GM18951 (cell line): Measurements from ENCODE around the gene THBS2.

ENCODE experiments used
- POLR2A ChIP-seq: IDR thresholded peaks from 4 replicates; pipeline ENCODE4 v1.6.1; 2011; ENCODE audit warnings: mild to moderate bottlenecking; ENCODE audit not compliant: insufficient read length, insufficient read depth; ENCODE audit errors: extremely low read depth
- in situ Hi-C: fragments of 300-500 bp; cut with MboI; formaldehyde crosslinking; loops from one replicate; pipeline ENCODE4 v1.12.0; 2022; ENCODE audit warnings: low sequenced_read_pairs, mixed read lengths, inconsistent platforms; ENCODE audit not compliant: unreplicated experiment

The THBS2 gene

DNA sequence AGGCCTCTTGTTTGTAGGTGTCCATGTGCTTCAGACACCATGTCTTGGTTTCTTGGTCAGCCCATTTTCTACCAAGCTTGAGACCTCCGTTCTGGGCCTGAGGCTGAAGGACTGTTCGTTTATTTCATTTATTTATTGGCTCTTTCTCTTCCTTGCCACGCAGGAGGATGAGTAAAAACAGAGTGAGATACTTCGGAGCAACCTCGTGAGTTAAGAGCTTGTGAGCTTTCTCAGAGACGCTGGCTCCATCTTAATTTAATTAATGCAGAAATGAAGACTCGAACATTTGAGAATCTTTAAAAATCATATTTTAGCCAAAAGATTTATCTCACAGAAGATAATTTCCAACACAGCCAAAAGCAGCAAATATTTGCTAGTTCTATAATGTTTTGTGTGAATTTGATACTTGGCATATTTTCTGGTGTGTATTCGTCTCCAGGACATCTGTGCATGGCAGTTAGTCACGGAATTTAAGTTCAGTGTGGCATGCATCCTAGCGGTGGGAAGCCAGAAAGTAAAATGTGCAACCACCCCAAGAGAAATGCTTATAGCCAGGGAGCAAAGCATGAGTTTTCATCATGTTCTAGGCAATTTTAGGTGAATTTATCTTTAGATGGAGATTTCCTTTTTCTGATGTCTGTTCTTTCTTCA, 76.0 kb downstream of the THBS2 start:
- in situ Hi-C loops, result no loop called here
- no peak for TF ChIP-seq POLR2A

GRCh38 chr6:169176361-169176991, 77.2 kb downstream of the THBS2 start:
- in situ Hi-C loops, result no loop called here
- no peak for TF ChIP-seq POLR2A

DNA sequence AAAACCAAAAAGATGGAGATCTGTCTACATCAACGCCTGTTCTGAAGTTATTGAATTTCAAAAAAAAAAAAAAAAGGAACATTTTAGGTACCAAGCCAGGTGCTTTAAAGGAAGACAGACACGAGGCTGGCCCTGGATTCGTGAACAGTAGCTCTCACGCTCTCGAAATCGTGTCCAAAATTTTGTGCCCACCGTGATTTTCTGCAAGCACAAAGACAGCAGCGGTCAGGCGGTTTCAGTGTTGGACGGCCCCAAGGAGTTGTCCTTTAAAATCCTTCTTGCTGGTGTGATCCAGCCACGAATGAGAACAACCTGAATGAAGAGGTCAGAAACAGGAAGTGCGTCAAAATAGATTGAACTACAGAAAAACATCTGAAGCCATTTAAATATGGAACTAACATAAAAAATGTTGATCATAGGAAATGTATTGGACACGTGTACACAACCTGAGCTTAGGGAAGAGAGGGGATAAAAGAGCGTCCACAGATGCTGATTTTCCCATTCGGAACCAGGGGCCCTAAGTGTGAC, 78.2 kb downstream of the THBS2 start:
- in situ Hi-C loops, result no loop called here
- no peak for TF ChIP-seq POLR2A

GRCh38 chr6:169174516-169175359, 78.9 kb downstream of the THBS2 start:
- in situ Hi-C loops, result no loop called here
- no peak for TF ChIP-seq POLR2A

DNA sequence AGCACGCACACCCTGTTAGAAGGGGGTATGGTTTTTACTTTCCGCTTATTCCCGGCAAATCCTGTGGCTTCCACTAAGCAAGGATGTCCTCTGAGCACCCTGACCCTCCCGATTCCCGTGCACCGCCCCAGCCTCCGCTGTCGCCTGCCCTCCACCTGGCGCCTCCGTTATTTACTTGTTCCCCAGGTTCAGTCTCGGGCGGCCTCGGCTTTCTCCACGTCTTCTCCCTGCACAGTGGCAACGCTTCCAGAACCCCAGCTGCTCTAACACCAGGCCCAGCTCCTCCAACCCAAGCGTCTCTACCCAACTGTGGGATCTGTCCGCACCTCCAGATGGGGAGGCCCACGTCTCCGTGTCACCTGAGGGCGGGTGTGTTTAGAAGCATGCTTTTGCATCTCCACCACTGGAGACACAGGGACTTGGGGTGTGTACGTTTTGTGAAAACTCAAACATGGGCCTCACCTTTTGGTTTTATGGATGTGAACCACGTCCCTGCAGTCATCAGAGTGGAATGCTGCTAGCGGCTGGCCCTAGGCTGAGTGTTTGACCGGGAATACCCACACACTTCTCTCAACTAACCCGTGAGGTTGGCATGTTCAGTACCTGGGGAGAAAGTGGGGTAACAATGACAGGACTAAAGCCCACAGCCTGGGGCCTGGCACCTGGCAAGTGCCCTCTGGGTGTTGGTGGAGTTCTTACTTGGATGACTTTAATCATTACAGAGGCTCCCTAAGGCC, 79.9 kb downstream of the THBS2 start:
- no peak for TF ChIP-seq POLR2A
- in situ Hi-C loops, result no loop called here

DNA sequence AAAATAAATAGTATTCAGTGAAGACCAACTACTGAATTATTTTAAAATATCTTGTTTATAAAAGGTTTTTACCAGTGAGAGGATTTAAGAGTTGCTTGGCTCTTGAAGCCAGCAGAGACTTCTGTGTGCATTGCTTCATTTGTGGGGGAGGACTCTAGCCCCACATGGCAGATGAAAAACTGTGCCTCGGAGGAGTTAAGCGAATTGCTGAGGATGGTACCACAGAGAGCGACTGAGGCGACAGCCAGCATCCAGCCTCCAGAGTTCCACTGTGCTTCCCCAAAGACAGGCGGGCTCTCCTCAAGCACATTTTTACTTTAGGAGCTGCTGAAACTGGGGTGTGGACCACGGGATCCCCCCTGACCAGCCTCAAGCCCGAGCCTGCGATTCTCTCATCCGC, 80.7 kb downstream of the THBS2 start:
- in situ Hi-C loops, result no loop called here

GRCh38 chr6:169172456-169172855, 81.2 kb downstream of the THBS2 start:
- TF ChIP-seq POLR2A, result no peak
- in situ Hi-C loops, result no loop called here

More for the DNA sequence above, 80.7 kb downstream of the THBS2 start:
- TF ChIP-seq POLR2A, result no peak

DNA sequence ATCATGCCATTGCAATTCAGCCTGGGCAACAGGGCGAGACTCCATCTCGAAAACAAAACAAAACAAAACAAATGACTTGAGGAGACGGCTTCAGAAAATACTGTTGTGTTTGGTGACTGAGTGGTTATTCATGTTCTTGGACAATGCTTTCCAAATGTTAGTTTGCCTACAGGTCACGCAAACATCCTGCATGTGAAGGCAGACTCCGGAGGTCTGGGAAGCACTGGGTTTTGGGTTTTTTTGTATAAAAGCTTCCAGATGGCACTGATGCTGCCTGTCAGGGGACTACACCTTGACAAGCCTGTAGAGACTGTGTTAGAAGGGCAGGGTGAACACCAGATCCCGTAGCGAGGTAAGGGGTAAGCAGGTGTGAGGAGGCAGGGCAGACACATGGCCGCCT, 81.7 kb downstream of the THBS2 start:
- in situ Hi-C loops, result no loop called here

GRCh38 chr6:169171016-169171415, 82.6 kb downstream of the THBS2 start:
- no peak for TF ChIP-seq POLR2A

More for the DNA sequence above, 81.7 kb downstream of the THBS2 start:
- no peak for TF ChIP-seq POLR2A

GRCh38 chr6:169170583-169170955, 83.1 kb downstream of the THBS2 start:
- no peak for TF ChIP-seq POLR2A
- in situ Hi-C loops, result no loop called here

More at GRCh38 chr6:169171016-169171415, 82.6 kb downstream of the THBS2 start:
- in situ Hi-C loops, result no loop called here

DNA sequence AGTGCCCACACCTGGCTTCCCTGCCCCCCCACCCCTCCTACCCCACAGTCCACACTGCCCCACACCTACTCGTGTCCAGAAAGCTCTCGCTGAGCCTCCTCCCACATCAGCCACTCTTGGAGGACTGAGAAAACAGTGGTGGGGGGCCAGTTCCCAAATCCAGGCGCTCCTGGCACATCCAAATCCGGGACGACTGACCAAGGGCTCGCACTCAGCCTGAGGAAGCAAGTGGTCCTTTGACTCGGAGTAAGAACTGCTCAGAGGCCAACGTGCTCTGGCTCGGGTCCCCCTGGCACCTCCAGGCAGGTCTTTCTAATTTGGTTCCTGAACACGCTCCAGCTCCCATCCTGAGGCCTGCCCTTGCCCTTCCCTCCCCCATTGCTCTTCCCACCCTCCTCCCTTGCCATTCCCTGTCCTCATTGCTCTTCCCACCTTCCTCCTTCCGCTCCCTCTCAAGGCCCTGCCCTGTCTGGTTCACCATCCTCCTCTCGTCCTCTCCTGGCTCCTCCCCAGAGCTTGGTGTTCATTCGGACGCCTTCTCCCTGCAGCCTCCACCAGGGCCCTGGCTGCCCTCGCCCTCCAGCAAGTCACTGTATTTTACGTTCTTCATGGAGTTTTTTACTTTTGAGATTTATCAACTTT, 83.6 kb downstream of the THBS2 start:
- in situ Hi-C loops, result no loop called here
- no peak for TF ChIP-seq POLR2A

- no peak for TF ChIP-seq POLR2A
- in situ Hi-C loops, result no loop called here
Observed at GRCh38 chr6:169169375-169169774, 84.3 kb downstream of the THBS2 start.
